ENCODE measurements around the gene GRK1. TPM values are rescaled to one million over a fixed set of nuclear protein-coding genes. Genes with fewer than 3 reads are reported as not detected.
A peak's percentile ranks its signal among the peaks of the same experiment; 100 is the strongest.

GRK1 gene
- total and polyA plus RNA-seq, 4 experiments from 2014 or later = not detected

GRCh38 chr13:113770937-113771336, 103.9 kb downstream of the GRK1 start:
- Mint-ChIP-seq H3K36me3 (peaks cover 0 to 1% of the 10 kb centered on the region in 2 donors), H3K27me3 (peaks cover 2 to 5% of the 10 kb centered on the region in 2 donors), H3K4me1 (peaks cover 0 to 4% (median 4%) of the 10 kb centered on the region in 4 donors), H3K4me3 (no peak overlapping the region), H3K9me3 (peaks cover 0 to 11% (median 5%) of the 10 kb centered on the region in 8 donors), H3K27ac (no peak overlapping the region)
- no peaks in the 10 kb centered on the region for H3K4me1 ChIP-seq (ENCODE audit: insufficient read depth, low read length)
- no peak overlapping the region for H3K27ac ChIP-seq (ENCODE audit: low read depth, low read length)
- no peaks in the 10 kb centered on the region for H3K9me3 ChIP-seq (ENCODE audit: control insufficient read depth in 1 of 2, low read length in 2 of 2)
- POLR2A ChIA-PET (ENCODE audit: partially characterized antibody) = no interaction called here
- H3K27me3 ChIP-seq (ENCODE audit: insufficient read depth, low read length) = no peaks in the 10 kb centered on the region
- intact Hi-C loops (cut with micrococcal nuclease) = no loop called here
- no peak overlapping the region for H3K4me3 ChIP-seq (ENCODE audit: low read length in 2 of 2)
- no peak for DNase-seq
- CTCF ChIA-PET (ENCODE audit: partially characterized antibody) = no interaction called here
- no peaks in the 10 kb centered on the region for H3K36me3 ChIP-seq (ENCODE audit: insufficient read depth, low read length)

GRCh38 chr13:113771709-113772331, 104.8 kb downstream of the GRK1 start:
- Histone ChIP-seq H3K36me3 (ENCODE audit: insufficient read depth, low read length) (no peaks in the 10 kb centered on the region), H3K27ac (ENCODE audit: low read depth, low read length) (no peak overlapping the region), H3K4me3 (ENCODE audit: low read length in 2 of 2) (no peak overlapping the region), H3K9me3 (ENCODE audit: control insufficient read depth in 1 of 2, low read length in 2 of 2) (no peaks in the 10 kb centered on the region), H3K27me3 (ENCODE audit: insufficient read depth, low read length) (no peaks in the 10 kb centered on the region), H3K4me1 (ENCODE audit: insufficient read depth, low read length) (no peaks in the 10 kb centered on the region)
- Mint-ChIP-seq H3K4me3 (no peak overlapping the region), H3K36me3 (peaks cover 0 to 1% of the 10 kb centered on the region in 2 donors), H3K27ac (peak overlapping the region in 1 of 7 donors; percentile 25), H3K27me3 (peaks cover under 1 to 4% of the 10 kb centered on the region in 2 donors), H3K9me3 (peaks cover 0 to 11% (median 5%) of the 10 kb centered on the region in 8 donors), H3K4me1 (peaks cover 0 to 4% (median 4%) of the 10 kb centered on the region in 4 donors)
- no peak for DNase-seq
- ChIA-PET CTCF (ENCODE audit: partially characterized antibody) (no interaction called here), POLR2A (ENCODE audit: partially characterized antibody) (no interaction called here)
- intact Hi-C loops (cut with micrococcal nuclease) = no loop called here

DNA sequence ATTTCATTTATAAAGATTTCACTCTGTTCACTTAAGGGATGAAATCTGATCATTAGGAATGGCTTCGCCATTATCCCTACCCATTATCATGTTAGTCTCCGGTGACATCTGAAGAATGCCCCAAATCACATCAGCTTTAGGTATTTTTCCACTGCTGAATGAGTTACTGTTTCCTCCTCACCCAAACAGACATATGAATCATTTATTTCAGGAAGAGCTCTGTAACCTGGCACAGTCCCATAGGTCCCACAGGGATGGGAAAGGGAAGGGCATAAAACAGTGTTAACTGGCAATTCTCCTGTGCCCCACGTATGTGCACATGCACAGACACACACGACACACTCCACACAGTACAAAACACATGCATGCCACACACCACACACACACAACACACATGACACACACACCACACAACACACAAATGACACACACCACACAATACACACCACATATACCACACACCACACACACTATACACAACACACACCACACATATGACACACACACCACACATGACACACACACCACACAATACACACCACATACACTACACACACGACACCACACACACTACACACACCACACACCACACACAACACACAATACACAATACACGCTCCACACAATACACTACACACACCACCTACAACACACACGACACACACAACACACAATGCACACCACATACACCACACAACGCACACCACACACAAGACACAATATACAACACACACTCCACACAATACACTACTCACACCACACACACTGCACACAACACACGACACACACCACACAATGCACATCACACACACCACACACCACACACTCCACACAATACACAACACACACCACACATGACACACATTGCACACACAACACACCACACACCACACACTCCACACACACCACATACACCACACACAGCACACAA, 107.4 kb downstream of the GRK1 start:
- H3K4me1 ChIP-seq (ENCODE audit: insufficient read depth, low read length) = no peaks in the 10 kb centered on the region
- H3K27me3 Mint-ChIP-seq = peaks cover 11 to 12% of the 10 kb centered on the region in 2 donors

DNA sequence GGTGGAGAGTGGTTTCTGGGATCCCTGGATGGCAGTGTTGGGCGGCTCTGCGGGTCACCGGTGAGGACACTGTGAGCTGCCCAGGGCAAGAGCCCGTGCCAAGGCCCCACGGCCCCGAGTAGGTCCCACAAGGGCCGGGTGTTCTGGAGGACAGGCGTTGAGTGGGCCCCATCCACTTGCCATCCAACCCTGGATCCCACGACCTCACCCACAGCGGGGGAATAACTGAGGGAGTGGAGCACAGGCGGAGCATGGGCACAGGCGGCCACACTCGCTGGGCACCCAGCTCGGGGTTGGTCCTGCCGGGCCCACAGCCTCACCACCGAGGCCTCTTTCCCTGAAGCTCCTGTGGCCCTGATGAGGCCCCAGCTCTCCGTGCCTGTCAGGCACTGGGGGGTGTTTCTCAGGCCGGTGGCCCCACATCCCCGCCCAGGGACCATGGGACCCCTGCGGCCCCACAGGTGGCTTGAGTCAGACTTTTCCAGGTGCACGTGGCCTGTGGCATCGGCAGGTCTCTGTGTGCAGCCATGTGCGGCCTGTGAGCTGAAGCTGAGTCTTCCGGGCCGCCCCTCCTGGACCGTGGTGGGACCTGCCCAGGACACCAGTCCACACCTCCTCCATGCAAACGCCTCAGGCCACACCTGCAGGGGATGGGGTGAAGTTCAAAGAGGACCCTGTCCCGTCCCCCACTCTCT, 108.6 kb downstream of the GRK1 start:
- Histone ChIP-seq H3K9me3 (ENCODE audit: control insufficient read depth in 1 of 2, low read length in 2 of 2) (no peaks in the 10 kb centered on the region), H3K27me3 (ENCODE audit: insufficient read depth, low read length) (peaks cover 4% of the 10 kb centered on the region), H3K4me3 (ENCODE audit: low read length in 2 of 2) (no peak overlapping the region), H3K27ac (ENCODE audit: low read depth, low read length) (no peak overlapping the region), H3K36me3 (ENCODE audit: insufficient read depth, low read length) (no peaks in the 10 kb centered on the region), H3K4me1 (ENCODE audit: insufficient read depth, low read length) (no peaks in the 10 kb centered on the region)
- Mint-ChIP-seq H3K4me1 (peaks cover 0 to 4% (median 4%) of the 10 kb centered on the region in 4 donors), H3K27me3 (peaks cover 12 to 13% of the 10 kb centered on the region in 2 donors), H3K36me3 (peaks cover 0 to 1% of the 10 kb centered on the region in 2 donors), H3K27ac (no peak overlapping the region), H3K9me3 (peaks cover 0 to 11% (median 5%) of the 10 kb centered on the region in 8 donors), H3K4me3 (no peak overlapping the region)
- POLR2A ChIA-PET (ENCODE audit: partially characterized antibody) = no interaction called here
- no peak for DNase-seq
- CTCF ChIA-PET (ENCODE audit: partially characterized antibody) = no interaction called here
- intact Hi-C loops (cut with micrococcal nuclease) = no loop called here

More for the DNA sequence above, 107.4 kb downstream of the GRK1 start:
- Mint-ChIP-seq H3K9me3 (peaks cover 0 to 11% (median 5%) of the 10 kb centered on the region in 8 donors), H3K27ac (no peak overlapping the region), H3K4me1 (peaks cover 0 to 4% (median 4%) of the 10 kb centered on the region in 4 donors), H3K4me3 (no peak overlapping the region), H3K36me3 (peaks cover 0 to 1% of the 10 kb centered on the region in 2 donors)
- no peaks in the 10 kb centered on the region for H3K9me3 ChIP-seq (ENCODE audit: control insufficient read depth in 1 of 2, low read length in 2 of 2)
- H3K36me3 ChIP-seq (ENCODE audit: insufficient read depth, low read length) = no peaks in the 10 kb centered on the region
- H3K4me3 ChIP-seq (ENCODE audit: low read length in 2 of 2) = no peak overlapping the region
- H3K27ac ChIP-seq (ENCODE audit: low read depth, low read length) = no peak overlapping the region
- ChIA-PET POLR2A (ENCODE audit: partially characterized antibody) (no interaction called here), CTCF (ENCODE audit: partially characterized antibody) (no interaction called here)
- intact Hi-C loops (cut with micrococcal nuclease) = no loop called here
- no peak for DNase-seq
- H3K27me3 ChIP-seq (ENCODE audit: insufficient read depth, low read length) = peaks cover 4% of the 10 kb centered on the region

DNA sequence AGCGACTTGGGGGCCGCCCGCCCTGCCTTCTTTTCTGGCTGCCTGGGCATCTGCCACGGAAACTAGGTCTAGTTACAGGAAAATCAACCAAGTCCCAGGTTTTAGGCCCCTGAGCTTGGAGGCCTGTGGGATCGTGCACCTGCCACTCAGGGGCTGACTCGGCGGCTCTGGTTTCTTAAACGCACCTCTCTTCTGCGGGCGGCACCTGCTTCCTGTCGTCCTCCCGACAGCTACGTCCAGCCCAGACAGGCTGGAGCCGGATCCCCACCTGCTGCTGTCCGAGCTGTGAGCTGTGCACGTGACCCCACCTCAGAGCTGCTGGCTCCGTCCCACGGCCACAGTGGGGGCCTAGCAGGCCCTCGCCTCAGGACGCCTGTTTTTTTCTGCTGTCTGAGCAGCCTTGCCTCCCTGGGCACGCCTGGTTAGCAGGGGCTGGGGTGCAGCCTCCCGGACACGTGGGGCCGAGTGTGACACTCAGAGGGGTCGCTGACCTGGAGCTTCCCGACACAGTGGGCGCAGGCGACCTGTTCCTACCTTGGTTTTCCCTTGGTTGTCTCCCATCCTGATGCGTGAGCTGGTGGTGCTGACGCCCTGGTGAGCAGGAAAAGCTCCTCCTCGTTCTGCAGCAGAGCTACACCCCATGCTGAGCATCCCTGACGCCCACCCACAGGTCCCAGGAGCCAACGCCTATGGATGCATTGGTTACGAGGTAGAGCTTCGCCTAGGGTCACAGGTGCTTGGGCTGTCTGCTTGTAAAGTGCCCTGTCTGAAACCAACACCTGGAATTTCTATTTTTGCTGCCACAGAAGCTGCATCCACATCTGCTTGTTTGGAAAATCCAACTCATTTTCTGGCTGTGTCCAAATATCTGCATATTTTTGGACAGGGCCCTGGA, 109.5 kb downstream of the GRK1 start:
- POLR2A ChIA-PET (ENCODE audit: partially characterized antibody) = no interaction called here
- Histone ChIP-seq H3K27ac (ENCODE audit: low read depth, low read length) (no peak overlapping the region), H3K27me3 (ENCODE audit: insufficient read depth, low read length) (peaks cover 4% of the 10 kb centered on the region), H3K4me3 (ENCODE audit: low read length in 2 of 2) (no peak overlapping the region), H3K4me1 (ENCODE audit: insufficient read depth, low read length) (no peaks in the 10 kb centered on the region), H3K9me3 (ENCODE audit: control insufficient read depth in 1 of 2, low read length in 2 of 2) (no peaks in the 10 kb centered on the region), H3K36me3 (ENCODE audit: insufficient read depth, low read length) (no peaks in the 10 kb centered on the region)
- intact Hi-C loops (cut with micrococcal nuclease) = no loop called here
- Mint-ChIP-seq H3K36me3 (peaks cover 0 to 1% of the 10 kb centered on the region in 2 donors), H3K27ac (no peak overlapping the region), H3K27me3 (peaks cover 13% of the 10 kb centered on the region in 2 donors), H3K4me3 (no peak overlapping the region), H3K4me1 (peaks cover 0 to 4% (median 4%) of the 10 kb centered on the region in 4 donors), H3K9me3 (peaks cover 0 to 11% (median 5%) of the 10 kb centered on the region in 8 donors)
- DNase-seq = no peak
- CTCF ChIA-PET (ENCODE audit: partially characterized antibody) = no interaction called here

GRCh38 chr13:113777311-113778260, 110.6 kb downstream of the GRK1 start:
- Mint-ChIP-seq H3K4me3 (no peak overlapping the region), H3K36me3 (no peaks in the 10 kb centered on the region), H3K4me1 (peaks cover 0 to under 1% (median 0%) of the 10 kb centered on the region in 4 donors), H3K9me3 (peaks cover 0 to 2% (median under 1%) of the 10 kb centered on the region in 8 donors), H3K27ac (no peak overlapping the region), H3K27me3 (peaks cover 13% of the 10 kb centered on the region in 2 donors)
- ChIA-PET CTCF (ENCODE audit: partially characterized antibody) (no interaction called here), POLR2A (ENCODE audit: partially characterized antibody) (no interaction called here)
- Histone ChIP-seq H3K36me3 (ENCODE audit: insufficient read depth, low read length) (no peaks in the 10 kb centered on the region), H3K27me3 (ENCODE audit: insufficient read depth, low read length) (peaks cover 4% of the 10 kb centered on the region), H3K9me3 (ENCODE audit: control insufficient read depth in 1 of 2, low read length in 2 of 2) (no peaks in the 10 kb centered on the region), H3K4me3 (ENCODE audit: low read length in 2 of 2) (no peak overlapping the region), H3K27ac (ENCODE audit: low read depth, low read length) (no peak overlapping the region), H3K4me1 (ENCODE audit: insufficient read depth, low read length) (no peaks in the 10 kb centered on the region)
- intact Hi-C loops (cut with micrococcal nuclease) = no loop called here
- DNase-seq = no peak
